AG04450 (cell line): ENCODE results near the gene THRB. TPM values are rescaled to one million over a fixed set of nuclear protein-coding genes. Genes with fewer than 3 reads are reported as not detected.

ENCODE experiments used
- CTCF ChIA-PET: fragments of 300-600, 350-600 bp; formaldehyde crosslinking; extraction: SDS; loops from one replicate; lab custom pipeline; 2022; ENCODE audit warnings: antibody characterized with exemption, inconsistent platforms; lab: Charles Lee
- POLR2A ChIA-PET: fragments of 350-600 bp; formaldehyde crosslinking; extraction: SDS; loops from one replicate; lab custom pipeline; 2021; ENCODE audit warnings: antibody characterized with exemption, inconsistent platforms; lab: Yijun Ruan, JAX
- DNase-seq: peaks from one replicate; pipeline ENCODE4 v3.0.0-alpha.2; 2011; ENCODE audit warnings: low read depth, low spot score
- H3K27ac ChIP-seq: one replicate; pipeline ENCODE4 v1.5.1; 2012; ENCODE audit warnings: low read depth, low read length, control low read depth
- H3K27me3 ChIP-seq: one replicate; pipeline ENCODE4 v1.6.0; 2012; ENCODE audit warnings: low read length; ENCODE audit not compliant: control insufficient read depth, insufficient read depth
- H3K4me3 ChIP-seq: 2 replicates; pipeline ENCODE4 v1.5.1; 2011; ENCODE audit warnings: mild to moderate bottlenecking, low read depth, low read length, control low read depth
- H3K9me3 ChIP-seq: 2 replicates; pipeline ENCODE4 v1.5.1; 2012; ENCODE audit warnings: low read length; ENCODE audit not compliant: control insufficient read depth, insufficient read depth
- CTCF ChIP-seq: IDR thresholded peaks from 2 replicates; pipeline ENCODE4 v1.5.1; 2011; ENCODE audit warnings: low read depth, low read length, control low read depth, inconsistent platforms
- polyA plus RNA-seq: library from polyadenylated mRNA; depleted of rRNA; stranded (reverse); fragments of >200 nt; gene quantifications from 2 replicates; pipeline ENCODE4 v1.2.3, GENCODE V29; 2011

Gene THRB
- polyA plus RNA-seq, 1 experiment, result 0.02 TPM

GRCh38 chr3:24457719-24458118 lies 36.9 kb downstream of the THRB start:
- DNase-seq, result no peak
- Histone ChIP-seq H3K27ac (no peak overlapping the region), H3K4me3 (no peak overlapping the region), H3K27me3 (no peaks in the 10 kb centered on the region), H3K9me3 (no peaks in the 10 kb centered on the region)
- ChIA-PET CTCF (no interaction called here), POLR2A (no interaction called here)
- TF ChIP-seq CTCF, result no peak

GRCh38 chr3:24454856-24455255 lies 39.8 kb downstream of the THRB start:
- ChIA-PET CTCF (interaction anchor here (0.7 kb wide), 3 partner anchors 47 to 1124 kb away, joined by 4 to 8 read pairs (median 8); no protein-coding TSS in a partner anchor), POLR2A (no interaction called here)
- no peaks in the 10 kb centered on the region for H3K9me3 ChIP-seq
- no peaks in the 10 kb centered on the region for H3K27me3 ChIP-seq
- no peak for TF ChIP-seq CTCF
- H3K27ac ChIP-seq, result no peak overlapping the region
- DNase-seq, result no peak
- H3K4me3 ChIP-seq, result no peak overlapping the region

GRCh38 chr3:24454393-24454792 lies 40.3 kb downstream of the THRB start:
- no peak overlapping the region for H3K27ac ChIP-seq
- no peaks in the 10 kb centered on the region for H3K9me3 ChIP-seq
- no peak for TF ChIP-seq CTCF
- ChIA-PET CTCF (interaction anchor here (0.7 kb wide), 1 partner anchor 374 kb away, joined by 8 read pairs; no protein-coding TSS in a partner anchor), POLR2A (no interaction called here)
- no peaks in the 10 kb centered on the region for H3K27me3 ChIP-seq
- DNase-seq, result no peak
- no peak overlapping the region for H3K4me3 ChIP-seq

- Histone ChIP-seq H3K4me3 (no peak overlapping the region), H3K27me3 (no peaks in the 10 kb centered on the region), H3K9me3 (no peaks in the 10 kb centered on the region), H3K27ac (no peak overlapping the region)
- DNase-seq, result no peak
- no peak for TF ChIP-seq CTCF
- ChIA-PET CTCF (no interaction called here), POLR2A (no interaction called here)
Measured at GRCh38 chr3:24451461-24452099, 43.1 kb downstream of the THRB start.

- POLR2A ChIA-PET, result no interaction called here
- Histone ChIP-seq H3K4me3 (no peak overlapping the region), H3K9me3 (no peaks in the 10 kb centered on the region), H3K27ac (no peak overlapping the region), H3K27me3 (no peaks in the 10 kb centered on the region)
- TF ChIP-seq CTCF, result no peak
- DNase-seq, result no peak
- CTCF ChIA-PET, result interaction anchor here (0.7 kb wide), 1 partner anchor 42 kb away, joined by 4 read pairs; no protein-coding TSS in a partner anchor
Measured at GRCh38 chr3:24450160-24450907, 44.3 kb downstream of the THRB start.
